GM12891 (cell line): ENCODE results near the gene TEAD3.

ENCODE experiments used
- PAX5 ChIP-seq: IDR thresholded peaks from 2 replicates; pipeline ENCODE4 v1.6.1; 2011; ENCODE audit warnings: low read length, moderate library complexity, mild to moderate bottlenecking; ENCODE audit not compliant: insufficient read depth, severe bottlenecking
- POLR2A ChIP-seq: IDR thresholded peaks from 2 replicates; pipeline ENCODE4 v1.6.1; 2011; ENCODE audit warnings: low read depth, low read length, control low read depth
- POLR2AphosphoS5 ChIP-seq: IDR thresholded peaks from 2 replicates; pipeline ENCODE4 v1.6.1; 2011; ENCODE audit warnings: low read depth, low read length, control low read depth
- POU2F2 ChIP-seq: IDR thresholded peaks from 2 replicates; pipeline ENCODE4 v1.6.1; 2011; ENCODE audit warnings: low read depth, mild to moderate bottlenecking, control low read depth, low read length, moderate library complexity
- SPI1 ChIP-seq: IDR thresholded peaks from 2 replicates; pipeline ENCODE4 v1.6.1; 2011; ENCODE audit warnings: low read depth, low read length, control low read depth
- TAF1 ChIP-seq: IDR thresholded peaks from 2 replicates; pipeline ENCODE4 v1.6.1; 2011; ENCODE audit warnings: low read depth, low read length, control low read depth

- TF ChIP-seq TAF1, result no peak
- no peak for TF ChIP-seq POLR2AphosphoS5
- no peak for TF ChIP-seq SPI1
- no peak for TF ChIP-seq POU2F2
- no peak for TF ChIP-seq POLR2A
- TF ChIP-seq PAX5, result no peak
These were observed 3.9 kb upstream of the TEAD3 start for GRCh38 chr6:35500782-35501181.
